ENCODE results near the gene LGMN. TPM values are rescaled to one million over a fixed set of nuclear protein-coding genes. Genes with fewer than 3 reads are reported as not detected.

The LGMN gene
- total and polyA plus RNA-seq, 2 experiments from 2014 or later = 60.0 to 83.5 TPM

- TF ChIP-seq ZNF462 (CRISPR knock-in tag; IDR thresholded peaks at IDR 0.05) = no peak
- TF ChIP-seq POLR2AphosphoS5 (IDR thresholded peaks at IDR 0.05; ENCODE audit: low read depth) = no peak
- no peak for TF ChIP-seq REST (IDR thresholded peaks at IDR 0.05; ENCODE audit: unreplicated experiment)
- no peak for TF ChIP-seq CTCF (conservative IDR thresholded peaks at IDR 0.05; ENCODE audit: low read depth in 2 of 2)
- TF ChIP-seq CREB1 (CRISPR knock-in tag; IDR thresholded peaks at IDR 0.05; ENCODE audit: low read depth) = no peak
- TF ChIP-seq ZNF331 (CRISPR knock-in tag; IDR thresholded peaks at IDR 0.05; ENCODE audit: low read depth) = no peak
- TF ChIP-seq JUNB (IDR thresholded peaks at IDR 0.05; ENCODE audit: unreplicated experiment) = no peak
- TF ChIP-seq NANOG (IDR thresholded peaks at IDR 0.05; ENCODE audit: borderline replicate concordance) = no peak
Observed at GRCh38 chr14:92753250-92753649, 4.8 kb upstream of the LGMN start (continued).

Measured in GM23338 (cell line).